Measurements from ENCODE around the gene SMPX.

The SMPX gene

GRCh38 chrX:21656587-21657317, 101.2 kb downstream of the SMPX start:
- no peak for DNase-seq

All from CD4-positive, alpha-beta T cell treated with Interleukin-17A for 4 hours (primary cell).